Activated T-cell treated with anti-CD3 and anti-CD28 coated beads, Interleukin-2, amount 50 U/mL, for 4 hours (primary cell): Measurements from ENCODE around the gene TMTC1. TPM values are rescaled to one million over a fixed set of nuclear protein-coding genes. Genes with fewer than 3 reads are reported as not detected.

ENCODE experiments used
- ATAC-seq, 2 donors: fragments of 200-7000 bp; cut with Tn5 transposase; one replicate each; pipeline ENCODE4 v1.10.0; 2021
- DNase-seq: peaks from one replicate; pipeline ENCODE4 v3.0.0-alpha.2; 2020
- H3K27me3 Mint-ChIP-seq: one replicate; pipeline ENCODE4 v1.8.0; 2021; ENCODE audit warnings: low read depth, mixed read lengths
- H3K36me3 Mint-ChIP-seq: one replicate; pipeline ENCODE4 v1.8.0; 2022; ENCODE audit warnings: mixed read lengths; ENCODE audit not compliant: insufficient read depth
- H3K4me1 Mint-ChIP-seq: one replicate; pipeline ENCODE4 v1.8.0; 2021; ENCODE audit warnings: low read depth, mixed read lengths
- H3K4me3 Mint-ChIP-seq: one replicate; pipeline ENCODE4 v1.8.0; 2021; ENCODE audit warnings: mild to moderate bottlenecking, moderate library complexity, mixed read lengths
- H3K9me3 Mint-ChIP-seq: one replicate; pipeline ENCODE4 v1.8.0; 2021; ENCODE audit warnings: mixed read lengths
- total RNA-seq, 3 donors: library from RNA; stranded (reverse); gene quantifications; one replicate each; pipeline ENCODE4 v1.2.1, GENCODE V29; 2021

Gene TMTC1
- total RNA-seq, 3 donors from 2014 or later, result 0.11 to 0.24 (median 0.13) TPM

- no peaks in the 10 kb centered on the region for H3K9me3 Mint-ChIP-seq
- no peaks in the 10 kb centered on the region for H3K36me3 Mint-ChIP-seq
- H3K4me3 Mint-ChIP-seq, result no peak overlapping the region
- no peaks in the 10 kb centered on the region for H3K4me1 Mint-ChIP-seq
- DNase-seq (no peak), ATAC-seq (no peak)
- peaks cover 6% of the 10 kb centered on the region for H3K27me3 Mint-ChIP-seq
Measured at GRCh38 chr12:29725587-29726320, 58.0 kb downstream of the TMTC1 start.

GRCh38 chr12:29722164-29722563, 61.6 kb downstream of the TMTC1 start:
- Mint-ChIP-seq H3K4me3 (no peak overlapping the region), H3K4me1 (no peaks in the 10 kb centered on the region), H3K27me3 (peaks cover 2% of the 10 kb centered on the region), H3K9me3 (no peaks in the 10 kb centered on the region), H3K36me3 (no peaks in the 10 kb centered on the region)
- DNase-seq (no peak), ATAC-seq (no peak)

- no peak for ATAC-seq
- H3K36me3 Mint-ChIP-seq, result no peaks in the 10 kb centered on the region
- DNase-seq, result no peak
- no peaks in the 10 kb centered on the region for H3K27me3 Mint-ChIP-seq
- no peak overlapping the region for H3K4me3 Mint-ChIP-seq
- no peaks in the 10 kb centered on the region for H3K9me3 Mint-ChIP-seq
- no peaks in the 10 kb centered on the region for H3K4me1 Mint-ChIP-seq
Measured at GRCh38 chr12:29719381-29719780, 64.4 kb downstream of the TMTC1 start.

GRCh38 chr12:29717540-29718100, 66.1 kb downstream of the TMTC1 start:
- ATAC-seq, result no peak
- H3K27me3 Mint-ChIP-seq, result no peaks in the 10 kb centered on the region
- no peaks in the 10 kb centered on the region for H3K36me3 Mint-ChIP-seq
- H3K4me3 Mint-ChIP-seq, result no peak overlapping the region
- no peaks in the 10 kb centered on the region for H3K4me1 Mint-ChIP-seq
- no peaks in the 10 kb centered on the region for H3K9me3 Mint-ChIP-seq
- no peak for DNase-seq

GRCh38 chr12:29714966-29715365, 68.8 kb downstream of the TMTC1 start:
- no peak for DNase-seq
- H3K4me3 Mint-ChIP-seq, result no peak overlapping the region
- H3K9me3 Mint-ChIP-seq, result no peaks in the 10 kb centered on the region
- no peaks in the 10 kb centered on the region for H3K36me3 Mint-ChIP-seq
- H3K27me3 Mint-ChIP-seq, result peaks cover 5% of the 10 kb centered on the region
- no peak for ATAC-seq
- no peaks in the 10 kb centered on the region for H3K4me1 Mint-ChIP-seq

- Mint-ChIP-seq H3K36me3 (no peaks in the 10 kb centered on the region), H3K27me3 (peaks cover 5% of the 10 kb centered on the region), H3K4me3 (no peak overlapping the region), H3K9me3 (no peaks in the 10 kb centered on the region), H3K4me1 (no peaks in the 10 kb centered on the region)
- no peak for DNase-seq
- ATAC-seq, result no peak
Measured at GRCh38 chr12:29713729-29714128, 70.0 kb downstream of the TMTC1 start.

- H3K36me3 Mint-ChIP-seq, result no peaks in the 10 kb centered on the region
- peaks cover 5% of the 10 kb centered on the region for H3K27me3 Mint-ChIP-seq
Measured at GRCh38 chr12:29711381-29711780, 72.4 kb downstream of the TMTC1 start.

GRCh38 chr12:29710104-29710503, 73.6 kb downstream of the TMTC1 start:
- ATAC-seq (no peak), DNase-seq (no peak)
- H3K9me3 Mint-ChIP-seq, result no peaks in the 10 kb centered on the region
- H3K36me3 Mint-ChIP-seq, result no peaks in the 10 kb centered on the region
- H3K27me3 Mint-ChIP-seq, result peaks cover 5% of the 10 kb centered on the region
- H3K4me3 Mint-ChIP-seq, result no peak overlapping the region
- H3K4me1 Mint-ChIP-seq, result no peaks in the 10 kb centered on the region

More at GRCh38 chr12:29711381-29711780, 72.4 kb downstream of the TMTC1 start:
- H3K4me3 Mint-ChIP-seq, result no peak overlapping the region
- ATAC-seq, result no peak
- no peaks in the 10 kb centered on the region for H3K9me3 Mint-ChIP-seq
- no peaks in the 10 kb centered on the region for H3K4me1 Mint-ChIP-seq
- no peak for DNase-seq

- no peaks in the 10 kb centered on the region for H3K4me1 Mint-ChIP-seq
- DNase-seq, result no peak
- no peak overlapping the region for H3K4me3 Mint-ChIP-seq
- H3K9me3 Mint-ChIP-seq, result no peaks in the 10 kb centered on the region
- peaks cover 5% of the 10 kb centered on the region for H3K27me3 Mint-ChIP-seq
- ATAC-seq, result no peak
- H3K36me3 Mint-ChIP-seq, result no peaks in the 10 kb centered on the region
Measured at GRCh38 chr12:29709496-29710040, 74.2 kb downstream of the TMTC1 start.

- Mint-ChIP-seq H3K4me1 (no peaks in the 10 kb centered on the region), H3K36me3 (no peaks in the 10 kb centered on the region), H3K27me3 (peaks cover 5% of the 10 kb centered on the region), H3K9me3 (no peaks in the 10 kb centered on the region), H3K4me3 (no peak overlapping the region)
- ATAC-seq (no peak), DNase-seq (no peak)
Measured at GRCh38 chr12:29709054-29709453, 74.7 kb downstream of the TMTC1 start.

- H3K27me3 Mint-ChIP-seq, result peaks cover 5% of the 10 kb centered on the region
- H3K36me3 Mint-ChIP-seq, result no peaks in the 10 kb centered on the region
- no peaks in the 10 kb centered on the region for H3K4me1 Mint-ChIP-seq
- no peaks in the 10 kb centered on the region for H3K9me3 Mint-ChIP-seq
- ATAC-seq (no peak), DNase-seq (no peak)
- no peak overlapping the region for H3K4me3 Mint-ChIP-seq
Measured at GRCh38 chr12:29707846-29708245, 75.9 kb downstream of the TMTC1 start.

GRCh38 chr12:29706311-29706710, 77.4 kb downstream of the TMTC1 start:
- no peak for DNase-seq
- Mint-ChIP-seq H3K4me1 (no peaks in the 10 kb centered on the region), H3K4me3 (no peak overlapping the region), H3K36me3 (no peaks in the 10 kb centered on the region), H3K9me3 (no peaks in the 10 kb centered on the region), H3K27me3 (peaks cover 7% of the 10 kb centered on the region)
- no peak for ATAC-seq

- no peak overlapping the region for H3K4me3 Mint-ChIP-seq
- H3K36me3 Mint-ChIP-seq, result no peaks in the 10 kb centered on the region
- ATAC-seq (no peak), DNase-seq (no peak)
- peaks cover 3% of the 10 kb centered on the region for H3K27me3 Mint-ChIP-seq
- no peaks in the 10 kb centered on the region for H3K4me1 Mint-ChIP-seq
- H3K9me3 Mint-ChIP-seq, result no peaks in the 10 kb centered on the region
Measured at GRCh38 chr12:29703528-29703927, 80.2 kb downstream of the TMTC1 start.

- H3K36me3 Mint-ChIP-seq, result no peaks in the 10 kb centered on the region
- H3K4me1 Mint-ChIP-seq, result no peaks in the 10 kb centered on the region
- ATAC-seq, result no peak
- no peak overlapping the region for H3K4me3 Mint-ChIP-seq
- peaks cover 3% of the 10 kb centered on the region for H3K27me3 Mint-ChIP-seq
- no peak for DNase-seq
- no peaks in the 10 kb centered on the region for H3K9me3 Mint-ChIP-seq
Measured at GRCh38 chr12:29702972-29703371, 80.8 kb downstream of the TMTC1 start.

GRCh38 chr12:29702222-29702621, 81.5 kb downstream of the TMTC1 start:
- no peak for DNase-seq
- no peaks in the 10 kb centered on the region for H3K4me1 Mint-ChIP-seq
- H3K4me3 Mint-ChIP-seq, result no peak overlapping the region
- H3K27me3 Mint-ChIP-seq, result peaks cover 3% of the 10 kb centered on the region
- H3K9me3 Mint-ChIP-seq, result no peaks in the 10 kb centered on the region
- no peak for ATAC-seq
- H3K36me3 Mint-ChIP-seq, result no peaks in the 10 kb centered on the region
